Stimulated activated CD4-positive, alpha-beta T cell treated with anti-CD3 and anti-CD28 coated beads, TNF-alpha, amount 100 ng/mL, for 4 hours (primary cell): ENCODE results near the gene BOD1L1.
"Not testable (repeated sequence)": the region's sequence is repeated elsewhere in the genome, so short reads cannot be mapped to it uniquely, and the experiment has no call there.

Source experiments
- DNase-seq, 3 experiments: peaks; one replicate each; pipeline ENCODE4 v3.0.0-alpha.2; 2020; ENCODE audit warnings: low read depth in 3 of 3

BOD1L1 gene

GRCh38 chr4:13618212-13618806 is 9.2 kb downstream of the BOD1L1 start:
- no peak for DNase-seq

GRCh38 chr4:13617801-13618200 is 9.7 kb downstream of the BOD1L1 start:
- DNase-seq = no peak

- no peak for DNase-seq
These were observed 10.9 kb downstream of the BOD1L1 start for GRCh38 chr4:13616597-13616996.

GRCh38 chr4:13615161-13615560 is 12.4 kb downstream of the BOD1L1 start:
- no peak for DNase-seq

- no peak for DNase-seq
These were observed 15.0 kb downstream of the BOD1L1 start for GRCh38 chr4:13612569-13612968.

- DNase-seq = no peak
These were observed 16.2 kb downstream of the BOD1L1 start for GRCh38 chr4:13611283-13611842.

- no peak for DNase-seq
These were observed 22.2 kb downstream of the BOD1L1 start for GRCh38 chr4:13605330-13605729.

GRCh38 chr4:13601848-13602247 is 25.7 kb downstream of the BOD1L1 start:
- no peak for DNase-seq

- no peak for DNase-seq
These were observed 26.5 kb downstream of the BOD1L1 start for GRCh38 chr4:13601048-13601447.

- no peak for DNase-seq
These were observed 28.4 kb downstream of the BOD1L1 start for GRCh38 chr4:13599159-13599558.

GRCh38 chr4:13597604-13598003 is 29.9 kb downstream of the BOD1L1 start:
- DNase-seq = no peak

- no peak for DNase-seq
These were observed 30.4 kb downstream of the BOD1L1 start for GRCh38 chr4:13597141-13597540.

- no peak for DNase-seq
These were observed 35.3 kb downstream of the BOD1L1 start for GRCh38 chr4:13592220-13592619.

- DNase-seq = no peak
These were observed 36.8 kb downstream of the BOD1L1 start for GRCh38 chr4:13590766-13591165.

- no peak for DNase-seq
These were observed 38.6 kb downstream of the BOD1L1 start for GRCh38 chr4:13588954-13589353.

- no peak for DNase-seq
These were observed 43.0 kb downstream of the BOD1L1 start for GRCh38 chr4:13584481-13584880.

- no peak for DNase-seq
These were observed 47.5 kb downstream of the BOD1L1 start for GRCh38 chr4:13580036-13580435.

GRCh38 chr4:13577660-13578059 is 49.9 kb downstream of the BOD1L1 start:
- DNase-seq = no peak

GRCh38 chr4:13570916-13571315 is 56.6 kb downstream of the BOD1L1 start:
- no peak for DNase-seq

- no peak for DNase-seq
These were observed 60.4 kb downstream of the BOD1L1 start for GRCh38 chr4:13567125-13567524.

GRCh38 chr4:13562876-13563275 is 64.6 kb downstream of the BOD1L1 start:
- DNase-seq = no peak

- no peak for DNase-seq
These were observed 65.9 kb downstream of the BOD1L1 start for GRCh38 chr4:13561673-13562072.

- DNase-seq = not testable (repeated sequence)
These were observed 67.4 kb downstream of the BOD1L1 start for GRCh38 chr4:13560111-13560510.

- DNase-seq = no peak
These were observed 68.1 kb downstream of the BOD1L1 start for GRCh38 chr4:13559413-13559812.
